HG03025 (cell line): ENCODE results near the gene JPH3.
"Not testable (repeated sequence)": the region's sequence is repeated elsewhere in the genome, so short reads cannot be mapped to it uniquely, and the experiment has no call there.

Experiments used
- ATAC-seq: cut with Tn5 transposase; IDR thresholded peaks from one replicate; pipeline ENCODE4 v1.9.1; 2021; ENCODE audit warnings: mild to moderate bottlenecking, moderate library complexity; ENCODE audit not compliant: unreplicated experiment, low FRiP score

JPH3 gene

GRCh38 chr16:87707714-87708580, 105.6 kb downstream of the JPH3 start:
- no peak for ATAC-seq

DNA sequence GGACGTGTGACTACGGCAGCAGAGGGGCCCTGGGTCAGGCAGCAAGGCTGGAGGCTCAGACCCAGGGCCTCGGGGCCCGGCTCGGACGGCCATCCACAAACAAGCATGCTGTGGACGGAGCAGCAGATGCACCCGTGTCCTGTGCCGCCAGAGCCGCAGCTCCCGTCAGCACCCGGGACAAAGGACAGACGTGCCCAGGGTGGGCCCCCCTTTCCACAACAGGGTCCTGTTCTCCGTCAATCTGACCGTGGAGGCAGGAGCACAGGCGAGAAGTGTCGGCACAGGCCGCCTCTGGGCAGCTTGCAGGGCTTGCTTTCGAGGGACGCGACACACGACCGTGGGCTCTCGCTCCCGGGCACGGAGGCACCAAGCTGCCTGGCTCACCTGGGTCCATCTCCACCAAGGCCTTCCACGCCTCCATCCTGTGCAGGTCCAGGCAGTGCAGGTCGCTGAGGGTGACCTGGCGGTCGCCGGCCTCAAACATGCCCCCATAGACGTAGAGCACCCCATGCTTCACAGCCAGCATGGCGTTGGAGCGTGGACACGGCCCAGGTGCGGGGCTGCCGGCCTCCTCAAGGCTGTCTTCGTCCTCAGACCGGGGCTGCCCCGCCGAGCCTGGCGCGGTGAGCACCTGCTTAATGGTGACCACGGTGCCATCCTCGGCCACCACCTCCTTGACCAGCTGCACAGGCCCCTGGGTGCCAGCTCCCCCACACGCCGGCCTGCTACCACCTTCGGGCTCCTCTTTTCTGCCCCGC, 106.8 kb downstream of the JPH3 start:
- ATAC-seq: no peak

GRCh38 chr16:87709677-87710076, 107.4 kb downstream of the JPH3 start:
- ATAC-seq: no peak

- ATAC-seq: no peak
These were observed 108.6 kb downstream of the JPH3 start for GRCh38 chr16:87710887-87711286.

GRCh38 chr16:87712184-87712762, 110.0 kb downstream of the JPH3 start:
- no peak for ATAC-seq

GRCh38 chr16:87713451-87714229, 111.3 kb downstream of the JPH3 start:
- ATAC-seq: no peak

- ATAC-seq: no peak
These were observed 112.9 kb downstream of the JPH3 start for GRCh38 chr16:87715231-87715630.

- ATAC-seq: no peak
These were observed 113.3 kb downstream of the JPH3 start for GRCh38 chr16:87715658-87716057.

DNA sequence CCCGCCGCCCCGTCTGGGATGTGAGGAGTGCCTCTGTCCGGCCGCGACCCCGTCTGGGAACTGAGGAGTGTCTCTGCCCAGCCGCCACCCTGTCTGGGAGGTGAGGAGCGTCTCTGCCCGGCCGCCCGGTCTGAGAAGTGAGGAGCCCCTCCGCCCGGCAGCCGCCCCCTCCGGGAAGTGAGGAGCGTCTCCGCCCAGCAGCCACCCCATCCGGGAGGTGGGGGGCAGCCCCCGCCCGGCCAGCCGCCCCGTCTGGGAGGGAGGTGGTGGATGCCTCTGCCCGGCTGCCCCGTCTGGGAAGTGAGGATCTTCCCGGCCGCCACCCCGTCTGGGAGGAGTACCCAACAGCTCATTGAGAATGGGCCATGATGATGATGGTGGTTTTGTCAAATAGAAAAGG, 116.5 kb downstream of the JPH3 start:
- ATAC-seq: not testable (repeated sequence)

- no peak for ATAC-seq
These were observed 118.1 kb downstream of the JPH3 start for GRCh38 chr16:87720446-87720845.

GRCh38 chr16:87721622-87722585, 119.6 kb downstream of the JPH3 start:
- ATAC-seq: no peak

- ATAC-seq: no peak
These were observed 120.4 kb downstream of the JPH3 start for GRCh38 chr16:87722590-87723225.

GRCh38 chr16:87723226-87723623, 120.9 kb downstream of the JPH3 start:
- ATAC-seq: no peak

- ATAC-seq: no peak
These were observed 122.4 kb downstream of the JPH3 start for GRCh38 chr16:87724490-87725291.

DNA sequence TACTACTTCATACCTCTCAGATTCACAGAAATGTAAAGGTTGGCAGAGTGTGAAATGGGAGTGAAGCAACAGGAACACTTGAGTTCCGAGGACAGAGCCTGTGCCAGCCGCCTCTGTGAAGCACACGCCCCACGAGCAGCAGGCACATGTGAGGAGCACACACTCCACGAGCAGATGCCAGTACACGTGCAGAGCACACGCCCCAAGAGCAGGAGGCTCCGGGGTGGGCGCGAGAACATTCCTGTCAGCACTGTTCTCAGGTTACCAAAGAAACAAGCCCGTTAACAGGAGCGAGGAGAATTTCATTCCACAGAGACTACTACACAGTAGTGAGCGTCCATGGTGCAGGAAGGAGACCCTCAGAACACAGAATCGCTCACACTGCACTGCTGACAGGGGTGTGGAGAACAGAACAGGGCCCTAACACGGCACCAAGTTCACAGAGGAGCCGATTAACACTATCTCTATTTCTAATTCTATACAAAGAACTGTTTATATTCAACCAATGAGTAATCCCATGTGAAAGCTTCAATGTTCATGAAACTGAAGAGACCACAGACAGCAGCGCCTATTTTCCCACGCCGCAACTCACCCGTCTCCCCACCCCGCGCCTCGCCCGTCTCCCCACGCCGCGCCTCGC, 123.4 kb downstream of the JPH3 start:
- ATAC-seq: no peak

GRCh38 chr16:87726577-87726976, 124.3 kb downstream of the JPH3 start:
- not testable (repeated sequence) for ATAC-seq

GRCh38 chr16:87727346-87727745, 125.0 kb downstream of the JPH3 start:
- ATAC-seq: no peak

DNA sequence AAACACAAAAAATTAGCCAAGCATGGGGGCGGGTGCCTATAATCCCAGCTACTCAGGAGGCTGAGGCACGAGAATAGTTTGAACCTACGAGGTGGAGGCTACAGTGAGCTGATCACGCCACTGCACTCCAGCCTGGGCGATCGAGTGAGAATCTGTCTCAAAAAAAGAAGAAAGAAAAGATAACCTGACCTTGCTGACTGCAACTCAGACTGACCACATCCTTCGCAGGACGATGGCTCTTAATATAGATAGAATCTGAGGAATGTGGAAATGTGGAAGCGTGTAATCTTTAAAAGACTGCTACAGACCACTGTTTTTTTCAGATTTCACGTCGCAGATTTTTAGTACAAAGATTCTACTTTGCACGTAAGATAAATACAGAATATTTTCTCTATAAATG, 125.7 kb downstream of the JPH3 start:
- ATAC-seq: no peak
